HG03558 (cell line): ENCODE data around the gene SLC25A24.

Experiments used
- ATAC-seq: cut with Tn5 transposase; IDR thresholded peaks from one replicate; pipeline ENCODE4 v1.9.1; 2021; ENCODE audit warnings: moderate number of reproducible peaks; ENCODE audit not compliant: unreplicated experiment; ENCODE audit errors: extremely low read depth

The SLC25A24 gene

DNA sequence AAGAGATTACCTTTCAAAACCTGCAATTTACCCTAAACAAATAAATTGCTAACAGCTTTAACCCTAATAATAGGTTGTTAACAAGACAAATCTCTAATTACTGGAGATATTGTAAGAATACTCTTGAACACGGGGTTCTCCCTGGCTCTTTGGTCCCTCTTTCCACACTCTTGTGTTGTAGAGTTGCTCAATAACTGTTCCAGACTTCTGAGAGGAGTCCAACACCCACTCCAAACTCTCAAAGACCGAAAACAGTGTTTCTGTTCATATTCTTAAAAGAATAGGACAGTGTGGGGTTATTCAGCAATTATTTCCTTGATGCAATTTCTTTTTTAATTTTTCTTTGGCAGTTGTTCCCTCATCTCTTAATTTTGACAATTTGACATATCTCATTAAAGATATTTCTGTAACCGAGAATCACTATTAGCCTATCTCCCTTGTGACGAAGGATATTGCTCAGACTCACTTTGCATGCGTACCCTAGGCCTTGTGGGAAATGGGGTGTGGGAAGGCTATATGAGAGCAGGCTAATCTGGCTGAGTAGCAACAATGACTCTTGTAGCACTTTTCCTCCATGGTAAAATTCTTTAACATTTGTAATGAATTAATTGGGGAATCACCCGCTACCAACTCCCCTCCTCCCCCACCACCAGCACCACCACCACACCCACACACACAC, 90.7 kb downstream of the SLC25A24 start:
- no peak for ATAC-seq

DNA sequence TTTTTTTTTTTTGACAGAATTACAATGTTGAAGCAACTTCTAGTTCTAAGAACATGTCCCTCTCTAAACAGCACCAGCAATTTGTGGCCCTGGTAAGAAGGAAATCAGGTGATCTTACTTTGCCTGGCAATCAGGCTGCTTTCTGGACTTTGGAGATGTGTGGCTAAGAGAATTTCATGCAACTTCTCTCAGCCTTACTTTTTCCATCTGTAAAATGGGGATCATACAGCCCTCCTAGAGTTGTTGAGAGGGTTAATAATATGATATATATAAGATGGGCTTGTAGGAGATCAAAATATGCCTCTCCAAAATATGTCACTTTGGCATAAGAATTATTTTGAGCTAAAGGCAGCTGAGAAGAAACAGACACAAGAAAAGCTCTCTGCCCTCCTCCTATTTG, 92.0 kb downstream of the SLC25A24 start:
- ATAC-seq: no peak

DNA sequence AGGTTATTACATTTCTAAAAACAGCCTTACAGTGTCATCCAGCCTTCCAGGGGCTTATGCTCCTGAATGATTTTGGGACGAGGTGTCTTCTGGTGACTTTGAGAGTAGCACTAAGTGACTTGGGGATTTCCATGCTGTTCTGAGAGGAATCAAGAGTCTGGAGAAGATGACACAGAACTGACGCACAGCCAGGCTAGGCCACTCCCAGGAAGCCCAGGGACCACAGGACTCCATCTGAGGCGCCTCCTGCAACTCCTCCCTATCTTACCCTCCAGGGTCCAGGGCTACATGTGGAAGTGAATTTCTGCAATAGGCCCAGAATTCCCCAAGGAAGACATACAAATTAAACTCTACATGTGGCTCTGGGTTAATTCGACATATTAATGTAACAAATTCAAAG, 92.5 kb downstream of the SLC25A24 start:
- ATAC-seq: no peak

DNA sequence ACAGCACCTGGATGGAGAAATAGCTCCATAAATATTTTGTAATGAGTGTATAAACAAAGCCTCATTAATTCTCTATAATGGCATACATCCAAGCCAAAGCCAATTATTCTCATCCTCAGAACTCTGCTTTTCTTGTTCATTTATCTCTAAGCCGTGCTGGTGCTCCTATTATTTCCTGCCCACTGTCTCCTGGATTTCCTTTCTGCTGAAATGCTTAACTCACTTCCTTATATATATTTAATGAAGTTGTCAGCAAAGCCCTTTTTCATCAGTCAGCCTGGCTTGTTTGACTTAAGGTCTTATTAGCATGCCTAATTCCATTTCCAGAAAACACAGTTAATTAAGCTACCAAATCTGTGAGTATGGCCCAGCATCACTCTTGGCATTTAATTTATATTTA, 93.4 kb downstream of the SLC25A24 start:
- no peak for ATAC-seq

DNA sequence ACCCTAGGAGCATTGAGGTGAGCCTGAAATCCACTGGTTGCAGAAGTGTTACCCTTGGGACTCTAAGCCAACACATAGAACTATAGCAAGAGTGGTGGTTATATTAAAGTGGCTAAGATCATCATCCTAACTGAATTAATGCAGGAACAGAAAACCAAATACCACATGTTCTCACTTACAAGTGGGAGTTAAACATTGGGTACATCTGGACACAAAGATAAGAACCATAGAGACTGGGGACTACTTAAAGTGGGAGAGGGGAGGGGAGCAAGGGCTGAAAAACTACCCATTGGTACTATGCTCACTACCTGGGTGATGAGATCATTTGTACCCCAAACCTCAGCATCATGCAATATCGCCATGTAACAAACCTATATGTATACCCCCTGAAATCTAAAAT, 100.0 kb downstream of the SLC25A24 start:
- ATAC-seq: no peak

DNA sequence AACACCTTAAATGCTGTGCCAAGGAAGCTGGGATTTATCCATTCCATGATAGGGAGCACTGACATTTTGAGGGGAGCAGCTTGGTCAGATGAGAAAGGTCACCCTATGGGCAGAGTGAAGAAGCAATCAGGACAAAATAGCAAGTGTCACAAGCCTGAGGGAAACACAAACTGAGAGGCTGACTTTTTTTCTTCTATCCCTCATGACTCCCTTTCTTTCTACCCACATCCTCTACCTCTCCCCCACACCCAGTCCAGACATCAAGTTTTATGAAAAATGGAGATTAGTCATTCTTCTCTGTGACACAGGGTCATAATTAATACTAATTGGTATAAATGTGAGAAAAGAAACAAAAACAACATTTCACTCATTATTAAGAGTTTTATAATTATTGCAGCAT, 103.1 kb downstream of the SLC25A24 start:
- no peak for ATAC-seq

DNA sequence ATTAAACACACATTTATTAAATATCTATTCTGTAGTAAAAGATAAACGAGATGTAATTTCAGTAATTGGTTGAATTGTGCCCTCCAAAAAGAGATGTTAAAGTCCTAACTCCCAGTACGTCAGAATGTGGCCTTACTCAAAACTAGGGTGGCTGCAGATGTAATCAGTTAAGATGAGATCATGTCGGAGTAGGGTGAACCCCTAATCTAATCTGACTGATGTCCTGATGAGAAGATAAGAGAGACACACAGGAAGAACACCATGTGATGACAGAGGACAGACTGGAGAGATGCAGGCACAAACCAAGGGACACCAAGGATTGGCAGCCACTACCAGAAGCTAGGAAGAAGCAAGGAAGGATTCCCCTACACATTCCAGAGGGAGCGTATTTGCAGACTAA, 104.1 kb downstream of the SLC25A24 start:
- ATAC-seq: no peak

DNA sequence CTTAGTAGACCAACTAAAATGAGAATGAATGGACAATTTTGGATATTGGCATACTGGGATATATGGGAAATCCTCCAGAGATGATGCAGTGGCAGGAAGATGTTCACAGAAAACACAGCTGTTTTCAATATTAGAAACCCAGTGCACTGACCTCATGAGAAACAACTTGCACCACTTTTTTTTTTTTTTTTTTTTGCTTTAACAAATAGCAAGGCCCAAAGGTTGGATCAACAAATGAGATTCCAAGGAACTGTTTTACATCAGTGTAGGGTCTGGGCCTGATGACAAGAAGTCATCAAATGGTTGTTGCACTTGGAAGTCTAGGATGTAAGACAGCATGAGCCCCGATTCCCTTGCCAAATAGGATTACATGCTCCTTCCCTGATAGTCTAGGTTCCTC, 110.7 kb downstream of the SLC25A24 start:
- ATAC-seq: no peak

DNA sequence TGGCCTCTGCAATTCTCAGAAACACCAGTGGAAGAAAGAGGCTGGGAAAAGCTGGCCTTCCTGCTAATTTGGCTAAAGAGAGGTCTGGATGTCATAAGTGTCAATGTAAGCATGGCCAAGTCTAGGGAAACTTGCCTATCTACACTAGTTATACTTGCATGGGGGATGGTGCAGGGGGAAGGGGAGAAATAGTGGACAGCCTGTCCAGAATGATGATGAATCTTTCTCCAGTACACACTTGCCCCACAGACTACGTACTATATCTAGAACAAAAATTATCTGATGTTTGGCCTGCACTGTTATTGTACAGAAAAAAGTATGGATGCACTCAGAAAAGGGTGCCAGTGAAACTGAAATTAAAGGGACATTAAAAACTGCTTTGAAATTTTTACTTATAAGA, 114.5 kb downstream of the SLC25A24 start:
- no peak for ATAC-seq

DNA sequence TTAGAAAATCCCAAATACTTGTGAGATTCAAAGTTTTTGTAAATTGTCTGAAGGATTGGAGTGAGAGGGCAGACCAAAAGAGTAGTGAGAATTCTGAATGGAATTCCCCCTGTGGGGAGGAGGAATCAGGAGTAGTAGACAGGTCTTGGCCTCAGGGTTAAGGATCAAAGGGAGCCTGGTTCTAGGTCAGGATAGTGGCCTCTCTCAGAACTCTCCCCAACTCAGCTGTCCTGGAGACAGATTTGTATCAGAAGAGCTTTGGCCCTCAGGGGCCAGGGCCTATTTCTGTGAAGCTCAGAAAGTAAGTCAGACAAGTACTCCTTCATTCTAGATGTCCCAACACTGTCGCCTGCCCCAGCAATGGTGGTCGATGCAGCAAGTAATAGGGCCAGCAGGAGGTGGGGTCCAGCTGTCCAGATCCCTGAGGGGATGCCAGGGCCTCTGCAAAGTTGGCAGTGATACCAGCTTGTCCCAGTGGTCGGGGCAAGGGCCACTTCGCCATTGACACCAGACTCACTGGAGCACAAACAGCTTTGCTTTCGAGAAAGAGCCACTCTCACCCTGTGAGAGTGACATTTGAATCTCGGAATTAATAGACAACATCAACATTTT, 115.2 kb downstream of the SLC25A24 start:
- ATAC-seq: no peak
